GM23248 (cell line): Measurements from ENCODE around the gene SVEP1. TPM values are rescaled to one million over a fixed set of nuclear protein-coding genes. Genes with fewer than 3 reads are reported as not detected.

Source experiments
- DNase-seq: peaks from one replicate; pipeline ENCODE4 v3.0.0-alpha.2; 2015
- H2AFZ ChIP-seq: fragments of 200-600 bp; sonication (generic); 2 replicates; pipeline ENCODE4 v1.6.1; 2016; ENCODE audit warnings: antibody characterized with exemption
- H3F3A ChIP-seq: fragments of 200-600 bp; sonication (generic); 2 replicates; pipeline ENCODE4 v1.6.1; 2016; ENCODE audit warnings: mild to moderate bottlenecking, antibody characterized with exemption, mixed run types; ENCODE audit not compliant: insufficient read depth
- H3K27ac ChIP-seq: fragments of 200-600 bp; sonication (generic); 2 replicates; pipeline ENCODE4 v1.5.1; 2016; ENCODE audit warnings: mild to moderate bottlenecking
- H3K27me3 ChIP-seq: fragments of 200-600 bp; sonication (generic); replicated peaks from 2 replicates; pipeline ENCODE4 v1.6.1; 2016; ENCODE audit warnings: mild to moderate bottlenecking; ENCODE audit not compliant: insufficient read depth
- H3K36me3 ChIP-seq: fragments of 200-600 bp; sonication (generic); 2 replicates; pipeline ENCODE4 v1.6.1; 2016; ENCODE audit warnings: low read depth, mild to moderate bottlenecking
- H3K4me1 ChIP-seq: fragments of 200-600 bp; sonication (generic); 2 replicates; pipeline ENCODE4 v1.6.1; 2016; ENCODE audit warnings: mild to moderate bottlenecking; ENCODE audit not compliant: insufficient read depth
- H3K4me2 ChIP-seq: fragments of 200-600 bp; sonication (generic); one replicate; pipeline ENCODE4 v1.6.1; 2016; ENCODE audit warnings: mild to moderate bottlenecking; ENCODE audit not compliant: unreplicated experiment
- H3K4me3 ChIP-seq: fragments of 200-600 bp; sonication (generic); 2 replicates; pipeline ENCODE4 v1.5.1; 2016; ENCODE audit warnings: mild to moderate bottlenecking
- H3K79me2 ChIP-seq: fragments of 200-600 bp; sonication (generic); 2 replicates; pipeline ENCODE4 v1.6.1; 2016; ENCODE audit warnings: mild to moderate bottlenecking; ENCODE audit not compliant: insufficient read depth
- H3K9ac ChIP-seq: fragments of 200-600 bp; sonication (generic); 2 replicates; pipeline ENCODE4 v1.6.1; 2016; ENCODE audit warnings: mild to moderate bottlenecking
- H3K9me2 ChIP-seq: fragments of 200-600 bp; sonication (generic); 2 replicates; pipeline ENCODE4 v1.6.1; 2016; ENCODE audit warnings: mixed run types, mild to moderate bottlenecking, moderate library complexity; ENCODE audit not compliant: insufficient read depth
- H3K9me3 ChIP-seq: fragments of 200-600 bp; sonication (generic); one replicate; pipeline ENCODE4 v1.6.1; 2017; ENCODE audit warnings: low read depth
- H4K20me1 ChIP-seq: fragments of 200-600 bp; sonication (generic); 2 replicates; pipeline ENCODE4 v1.6.0; 2016; ENCODE audit not compliant: insufficient read depth
- EZH2 ChIP-seq: fragments of 200-600 bp; sonication (generic); IDR thresholded peaks from 2 replicates; pipeline ENCODE4 v1.6.1; 2018; ENCODE audit warnings: antibody characterized with exemption, mild to moderate bottlenecking; ENCODE audit not compliant: insufficient read depth, poor library complexity, severe bottlenecking
- EZH2phosphoT487 ChIP-seq: fragments of 200-600 bp; sonication (generic); IDR thresholded peaks from 2 replicates; pipeline ENCODE4 v1.6.1; 2018; ENCODE audit warnings: antibody characterized with exemption, moderate library complexity, mild to moderate bottlenecking, low read depth; ENCODE audit not compliant: insufficient read depth
- WGBS, 2 experiments: methylation state at CpG; one replicate each; pipeline ENCODE4 v1.1.6; 2015 to 2017; ENCODE audit warnings: low lambda C conversion rate in 2 of 2, low coverage in 1 of 2; ENCODE audit errors: missing lambda C conversion rate in 2 of 2; 5-methylcytosine and 5-hydroxymethylcytosine counted together
- in situ Hi-C: fragments of 300-500 bp; cut with MboI; formaldehyde crosslinking; loops from 2 replicates; pipeline ENCODE4 v1.15.0; 2020
- polyA plus RNA-seq: library from polyadenylated mRNA; unstranded; fragments of >200 nt; fragmentation: Nextera tagmentation; extraction: Ambion mirVana; gene quantifications from 2 replicates; pipeline ENCODE4 v1.2.1, GENCODE V29; 2016
- total RNA-seq: library from RNA; depleted of rRNA; stranded (reverse); fragments of >200 nt; shearing (Covaris generic); gene quantifications from 2 replicates; pipeline ENCODE4 v1.2.3, GENCODE V29; 2014

SVEP1 gene
- total and polyA plus RNA-seq, 2 experiments from 2014 or later, result 13.6 to 47.3 TPM

GRCh38 chr9:110426052-110426709 lies 153.4 kb downstream of the SVEP1 start:
- Histone ChIP-seq H3K27me3 (no peaks in the 10 kb centered on the region), H3K9me3 (no peaks in the 10 kb centered on the region), H3F3A (peaks cover 10% of the 10 kb centered on the region), H3K4me3 (no peak overlapping the region), H3K9ac (no peak overlapping the region), H3K9me2 (no peaks in the 10 kb centered on the region), H3K79me2 (no peaks in the 10 kb centered on the region), H3K4me1 (no peaks in the 10 kb centered on the region), H2AFZ (no peak overlapping the region), H3K4me2 (no peak overlapping the region), H4K20me1 (no peaks in the 10 kb centered on the region), H3K36me3 (peaks cover 45% of the 10 kb centered on the region), H3K27ac (no peak overlapping the region)
- peak; percentile 53 for DNase-seq
- TF ChIP-seq EZH2, result no peak
- TF ChIP-seq EZH2phosphoT487, result no peak
- 77 to 82% methylated on average over 2 of the region's 2 CpGs for WGBS, 2 experiments
- in situ Hi-C loops, result no loop called here

- Histone ChIP-seq H3K4me1 (no peaks in the 10 kb centered on the region), H4K20me1 (no peaks in the 10 kb centered on the region), H3K79me2 (no peaks in the 10 kb centered on the region), H3K27me3 (no peaks in the 10 kb centered on the region), H3K4me2 (no peak overlapping the region), H3K36me3 (peaks cover 28% of the 10 kb centered on the region), H3K27ac (no peak overlapping the region), H3K9ac (no peak overlapping the region), H3F3A (no peaks in the 10 kb centered on the region), H3K9me2 (no peaks in the 10 kb centered on the region), H3K4me3 (no peak overlapping the region), H3K9me3 (no peaks in the 10 kb centered on the region), H2AFZ (no peak overlapping the region)
- WGBS, 2 experiments, result 57 to 58% methylated on average over 2 of the region's 2 CpGs
- no peak for DNase-seq
- TF ChIP-seq EZH2phosphoT487 (no peak), EZH2 (no peak)
- in situ Hi-C loops, result no loop called here
These were observed 165.1 kb downstream of the SVEP1 start for GRCh38 chr9:110414471-110414870.

GRCh38 chr9:110410961-110411360 lies 168.6 kb downstream of the SVEP1 start:
- H2AFZ ChIP-seq, result no peak overlapping the region
- no peak overlapping the region for H3K4me3 ChIP-seq
- 97 to 98% methylated on average over 5 of the region's 5 CpGs for WGBS, 2 experiments
- DNase-seq, result no peak
- H3F3A ChIP-seq, result no peaks in the 10 kb centered on the region
- H3K36me3 ChIP-seq, result peaks cover 35% of the 10 kb centered on the region
- H3K27ac ChIP-seq, result no peak overlapping the region
- H3K27me3 ChIP-seq, result no peaks in the 10 kb centered on the region
- no peaks in the 10 kb centered on the region for H3K79me2 ChIP-seq
- no peaks in the 10 kb centered on the region for H3K4me1 ChIP-seq
- no peaks in the 10 kb centered on the region for H3K9me3 ChIP-seq
- TF ChIP-seq EZH2phosphoT487 (no peak), EZH2 (no peak)
- no peak overlapping the region for H3K9ac ChIP-seq
- no peaks in the 10 kb centered on the region for H3K9me2 ChIP-seq
- in situ Hi-C loops, result no loop called here
- no peaks in the 10 kb centered on the region for H4K20me1 ChIP-seq
- H3K4me2 ChIP-seq, result no peak overlapping the region

- WGBS, 2 experiments, result 48 to 58% methylated on average over 7 of the region's 7 CpGs
- no peak overlapping the region for H3K4me2 ChIP-seq
- no peaks in the 10 kb centered on the region for H4K20me1 ChIP-seq
- no peak overlapping the region for H3K4me3 ChIP-seq
- no peaks in the 10 kb centered on the region for H3K9me2 ChIP-seq
- H2AFZ ChIP-seq, result no peak overlapping the region
- H3K27ac ChIP-seq, result no peak overlapping the region
- DNase-seq, result no peak
- in situ Hi-C loops, result no loop called here
- H3K79me2 ChIP-seq, result no peaks in the 10 kb centered on the region
- no peaks in the 10 kb centered on the region for H3F3A ChIP-seq
- no peaks in the 10 kb centered on the region for H3K9me3 ChIP-seq
- peaks cover 44% of the 10 kb centered on the region for H3K36me3 ChIP-seq
- H3K4me1 ChIP-seq, result no peaks in the 10 kb centered on the region
- H3K27me3 ChIP-seq, result no peaks in the 10 kb centered on the region
- TF ChIP-seq EZH2phosphoT487 (no peak), EZH2 (no peak)
- no peak overlapping the region for H3K9ac ChIP-seq
These were observed 170.9 kb downstream of the SVEP1 start for GRCh38 chr9:110408598-110408997.
